GM23338 (cell line): Measurements from ENCODE around the gene SLC6A12. TPM values are rescaled to one million over a fixed set of nuclear protein-coding genes. Genes with fewer than 3 reads are reported as not detected.

Source experiments
- ATAC-seq: fragments of 200-7000 bp; cut with Tn5 transposase; 3 replicates; pipeline ENCODE4 v1.9.1; 2020
- DNase-seq: peaks from one replicate; pipeline ENCODE4 v3.0.0-alpha.2; 2015; ENCODE audit warnings: low spot score
- H2AFZ ChIP-seq: fragments of 200-600 bp; sonication (generic); 2 replicates; pipeline ENCODE4 v1.8.0; 2016; ENCODE audit warnings: antibody characterized with exemption, mild to moderate bottlenecking, moderate library complexity
- H3F3A ChIP-seq: fragments of 200-600 bp; sonication (generic); replicated peaks from 2 replicates; pipeline ENCODE4 v1.8.0; 2017; ENCODE audit warnings: antibody characterized with exemption, mixed run types, low read depth
- H3K27ac ChIP-seq: fragments of 200-600 bp; sonication (generic); 2 replicates; pipeline ENCODE4 v1.6.1; 2016; ENCODE audit warnings: low read depth
- H3K27me3 ChIP-seq: fragments of 200-600 bp; sonication (generic); 2 replicates; pipeline ENCODE4 v1.8.0; 2016; ENCODE audit warnings: mild to moderate bottlenecking, mixed run types, moderate library complexity; ENCODE audit not compliant: insufficient read depth
- H3K36me3 ChIP-seq: fragments of 200-600 bp; sonication (generic); 2 replicates; pipeline ENCODE4 v1.8.0; 2016; ENCODE audit warnings: mild to moderate bottlenecking; ENCODE audit not compliant: insufficient read depth
- H3K4me1 ChIP-seq: fragments of 200-600 bp; sonication (generic); 2 replicates; pipeline ENCODE4 v1.8.0; 2016; ENCODE audit warnings: mild to moderate bottlenecking, moderate library complexity; ENCODE audit not compliant: insufficient read depth
- H3K4me2 ChIP-seq: fragments of 200-600 bp; sonication (generic); 2 replicates; pipeline ENCODE4 v1.7.1; 2017; ENCODE audit warnings: mixed run types
- H3K4me3 ChIP-seq: fragments of 200-600 bp; sonication (generic); 2 replicates; pipeline ENCODE4 v1.6.1; 2016; ENCODE audit warnings: mixed run types
- H3K79me2 ChIP-seq: fragments of 200-600 bp; sonication (generic); replicated peaks from 2 replicates; pipeline ENCODE4 v1.8.0; 2017; ENCODE audit warnings: mild to moderate bottlenecking; ENCODE audit not compliant: insufficient read depth
- H3K9me2 ChIP-seq: fragments of 200-600 bp; sonication (generic); 2 replicates; pipeline ENCODE4 v1.8.0; 2017; ENCODE audit not compliant: insufficient read depth
- H4K20me1 ChIP-seq: fragments of 200-600 bp; sonication (generic); replicated peaks from 2 replicates; pipeline ENCODE4 v1.8.0; 2017; ENCODE audit warnings: mild to moderate bottlenecking; ENCODE audit not compliant: insufficient read depth
- H3K27ac Mint-ChIP-seq: 2 replicates; pipeline ENCODE4 v1.8.0; 2020; ENCODE audit warnings: inconsistent platforms, mild to moderate bottlenecking, moderate library complexity, mixed read lengths
- H3K27me3 Mint-ChIP-seq: 3 replicates; pipeline ENCODE4 v1.8.0; 2022; ENCODE audit warnings: low read depth, mild to moderate bottlenecking, moderate library complexity, mixed read lengths, inconsistent platforms; ENCODE audit not compliant: insufficient read depth, poor library complexity
- H3K36me3 Mint-ChIP-seq: 3 replicates; pipeline ENCODE4 v1.8.0; 2021; ENCODE audit warnings: low read depth, mild to moderate bottlenecking, inconsistent platforms, moderate library complexity, mixed read lengths
- H3K4me1 Mint-ChIP-seq: 3 replicates; pipeline ENCODE4 v1.8.0; 2020; ENCODE audit warnings: mild to moderate bottlenecking, inconsistent platforms, mixed read lengths
- H3K4me3 Mint-ChIP-seq: 3 replicates; pipeline ENCODE4 v1.8.0; 2021; ENCODE audit warnings: moderate library complexity, mild to moderate bottlenecking, inconsistent platforms, mixed read lengths
- H3K9me3 Mint-ChIP-seq: 3 replicates; pipeline ENCODE4 v1.8.0; 2020; ENCODE audit warnings: moderate library complexity, mild to moderate bottlenecking, inconsistent platforms, mixed read lengths
- CREB1 ChIP-seq: fragments of 250-450 bp; sonication (Bioruptor Pico); IDR thresholded peaks from 2 replicates; pipeline ENCODE4 v1.5.0; 2020; ENCODE audit warnings: low read depth, mild to moderate bottlenecking, moderate library complexity
- EZH2 ChIP-seq: fragments of 200-600 bp; sonication (generic); IDR thresholded peaks from one replicate; pipeline ENCODE4 v1.8.0; 2017; ENCODE audit warnings: antibody characterized with exemption, mild to moderate bottlenecking, low read depth; ENCODE audit not compliant: unreplicated experiment
- EZH2phosphoT487 ChIP-seq: fragments of 200-600 bp; sonication (generic); IDR thresholded peaks from one replicate; pipeline ENCODE4 v1.8.1; 2018; ENCODE audit warnings: antibody characterized with exemption; ENCODE audit not compliant: unreplicated experiment
- JUNB ChIP-seq: IDR thresholded peaks from one replicate; pipeline ENCODE4 v1.6.1; 2016; ENCODE audit warnings: antibody characterized with exemption; ENCODE audit not compliant: unreplicated experiment
- POLR2AphosphoS5 ChIP-seq: IDR thresholded peaks from 2 replicates; pipeline ENCODE4 v1.6.1; 2016; ENCODE audit warnings: antibody characterized with exemption, low read depth
- STAT1 ChIP-seq: IDR thresholded peaks from one replicate; pipeline ENCODE4 v1.6.1; 2016; ENCODE audit warnings: antibody characterized with exemption; ENCODE audit not compliant: unreplicated experiment
- ZNF114 ChIP-seq: fragments of 250-450 bp; sonication (Bioruptor Pico); IDR thresholded peaks from 2 replicates; pipeline ENCODE4 v1.5.0; 2020; ENCODE audit warnings: mild to moderate bottlenecking, moderate library complexity
- ZNF331 ChIP-seq: fragments of 250-450 bp; sonication (Bioruptor Pico); IDR thresholded peaks from 2 replicates; pipeline ENCODE4 v1.5.0; 2020; ENCODE audit warnings: low read depth, mild to moderate bottlenecking, moderate library complexity
- polyA plus RNA-seq: library from polyadenylated mRNA; unstranded; fragments of >200 nt; fragmentation: Nextera tagmentation; extraction: Ambion mirVana; gene quantifications from 2 replicates; pipeline ENCODE4 v1.2.1, GENCODE V29; 2016
- total RNA-seq: library from RNA; depleted of rRNA; stranded (reverse); fragments of >200 nt; shearing (Covaris generic); gene quantifications from 2 replicates; pipeline ENCODE4 v1.2.3, GENCODE V29; 2014
- TF ChIP-seq, protein P1 (sequence below), 2 experiments: fragments of 200-600 bp in 1 of 2; sonication (generic) in 1 of 2; conservative IDR thresholded peaks; 2 replicates each; pipeline versions ENCODE4 v1.5.1 to v1.6.1; 2016 to 2017; ENCODE audit warnings: antibody characterized with exemption in 2 of 2, low read depth in 2 of 2, mild to moderate bottlenecking in 2 of 2, moderate library complexity in 1 of 2
- TF ChIP-seq, protein P2 (sequence below): IDR thresholded peaks from 2 replicates; pipeline ENCODE4 v1.6.1; 2016; ENCODE audit warnings: antibody characterized with exemption

SLC6A12 gene
- total and polyA plus RNA-seq, 2 experiments from 2014 or later = 0.56 TPM; not detected in 1

DNA sequence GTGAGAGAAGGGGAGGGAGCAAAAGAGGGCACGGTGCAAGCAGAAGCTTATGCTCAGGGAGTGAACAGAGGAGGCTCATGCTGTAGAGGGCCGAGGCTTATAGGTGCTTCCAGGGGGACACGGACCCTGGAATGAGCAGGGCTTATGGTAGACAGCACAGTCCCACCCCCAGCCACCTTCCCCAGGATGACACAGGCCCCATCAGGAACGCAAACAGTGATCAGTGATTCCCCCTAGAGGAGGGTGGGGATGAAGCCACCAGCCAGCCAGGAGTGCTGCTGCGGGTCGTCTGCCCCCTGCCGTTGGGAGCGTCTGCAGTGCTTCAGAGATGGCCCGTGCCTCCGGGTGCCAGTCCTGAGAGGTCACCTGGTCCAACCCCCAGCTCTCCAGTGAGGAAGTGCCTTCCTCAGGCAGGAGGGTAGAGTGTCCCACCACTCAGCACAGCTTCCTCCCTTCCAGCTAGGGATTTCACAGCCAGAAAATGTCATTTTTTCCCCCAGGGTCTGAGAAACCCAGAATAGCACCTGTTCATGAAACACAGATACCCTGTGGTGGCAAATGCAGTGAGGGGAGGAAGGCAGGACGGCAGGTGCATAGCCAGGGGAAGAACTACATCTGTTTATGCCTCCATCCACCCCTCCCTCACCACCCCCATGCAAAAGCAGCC lies 60.7 kb downstream of the SLC6A12 start:
- H3K27ac Mint-ChIP-seq = no peak overlapping the region
- Histone ChIP-seq H3K36me3 (no peaks in the 10 kb centered on the region), H3K4me3 (no peak overlapping the region; the same call in 1 of the 2 replicates), H4K20me1 (no peaks in the 10 kb centered on the region), H3K4me2 (peak overlapping the region; percentile 45; the same call in 1 of the 2 replicates), H3K9me2 (no peaks in the 10 kb centered on the region), H2AFZ (no peak overlapping the region), H3F3A (no peaks in the 10 kb centered on the region), H3K79me2 (no peaks in the 10 kb centered on the region), H3K4me1 (no peaks in the 10 kb centered on the region; the same call in 1 of the 2 replicates), H3K27me3 (no peaks in the 10 kb centered on the region), H3K27ac (no peak overlapping the region)
- peak overlapping the region; percentile 34; the same call in 2 of the 3 replicates for H3K4me3 Mint-ChIP-seq
- peak; percentile 94 for ATAC-seq
- no peaks in the 10 kb centered on the region for H3K36me3 Mint-ChIP-seq
- peaks cover 5% of the 10 kb centered on the region for H3K27me3 Mint-ChIP-seq
- peak; percentile 90 for DNase-seq
- H3K4me1 Mint-ChIP-seq = peaks cover 41% of the 10 kb centered on the region
- TF ChIP-seq CREB1 (0 out of 2 replicates have a peak, but pooled peaks have one; percentile 17), POLR2AphosphoS5 (no peak)
- TF ChIP-seq, protein P1, sequence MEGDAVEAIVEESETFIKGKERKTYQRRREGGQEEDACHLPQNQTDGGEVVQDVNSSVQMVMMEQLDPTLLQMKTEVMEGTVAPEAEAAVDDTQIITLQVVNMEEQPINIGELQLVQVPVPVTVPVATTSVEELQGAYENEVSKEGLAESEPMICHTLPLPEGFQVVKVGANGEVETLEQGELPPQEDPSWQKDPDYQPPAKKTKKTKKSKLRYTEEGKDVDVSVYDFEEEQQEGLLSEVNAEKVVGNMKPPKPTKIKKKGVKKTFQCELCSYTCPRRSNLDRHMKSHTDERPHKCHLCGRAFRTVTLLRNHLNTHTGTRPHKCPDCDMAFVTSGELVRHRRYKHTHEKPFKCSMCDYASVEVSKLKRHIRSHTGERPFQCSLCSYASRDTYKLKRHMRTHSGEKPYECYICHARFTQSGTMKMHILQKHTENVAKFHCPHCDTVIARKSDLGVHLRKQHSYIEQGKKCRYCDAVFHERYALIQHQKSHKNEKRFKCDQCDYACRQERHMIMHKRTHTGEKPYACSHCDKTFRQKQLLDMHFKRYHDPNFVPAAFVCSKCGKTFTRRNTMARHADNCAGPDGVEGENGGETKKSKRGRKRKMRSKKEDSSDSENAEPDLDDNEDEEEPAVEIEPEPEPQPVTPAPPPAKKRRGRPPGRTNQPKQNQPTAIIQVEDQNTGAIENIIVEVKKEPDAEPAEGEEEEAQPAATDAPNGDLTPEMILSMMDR (conservative IDR thresholded peaks at IDR 0.05; ENCODE audit: low read depth in 2 of 2) = peak; percentile 85 to 98
- no peaks in the 10 kb centered on the region for H3K9me3 Mint-ChIP-seq

DNA sequence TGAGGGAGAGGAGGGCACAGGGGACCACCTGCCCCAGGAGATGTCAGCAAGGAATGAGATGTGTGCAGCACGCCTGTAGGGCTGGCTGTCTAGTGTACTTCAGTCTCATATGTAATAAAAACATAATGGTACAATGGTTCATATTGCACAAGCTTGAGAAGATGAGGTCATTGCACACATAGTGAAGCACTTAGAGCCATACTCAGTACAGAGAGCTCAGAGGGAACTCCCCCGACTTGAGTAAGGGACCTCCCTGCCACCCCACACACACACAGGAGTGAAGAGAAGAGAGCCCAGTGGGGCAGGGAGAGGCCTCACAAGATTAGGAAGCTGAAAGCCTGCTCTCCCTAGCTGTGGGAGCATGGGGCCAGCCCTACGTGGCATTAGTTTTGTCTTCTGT lies 61.5 kb downstream of the SLC6A12 start:
- TF ChIP-seq EZH2 (no peak), ZNF114 (CRISPR knock-in tag) (no peak), EZH2phosphoT487 (no peak)
- no peaks in the 10 kb centered on the region for H3K36me3 Mint-ChIP-seq
- no peak overlapping the region for H3K27ac Mint-ChIP-seq
- DNase-seq = no peak
- no peak overlapping the region for H3K4me2 ChIP-seq
- peaks cover 5% of the 10 kb centered on the region for H3K27me3 Mint-ChIP-seq
- H4K20me1 ChIP-seq = no peaks in the 10 kb centered on the region
- H3K9me3 Mint-ChIP-seq = no peaks in the 10 kb centered on the region
- no peak overlapping the region; the same call in 2 of the 3 replicates for H3K4me3 Mint-ChIP-seq
- ATAC-seq = no peak
- no peaks in the 10 kb centered on the region; the same call in 1 of the 2 replicates for H3K4me1 ChIP-seq
- no peak overlapping the region for H2AFZ ChIP-seq
- no peaks in the 10 kb centered on the region for H3K79me2 ChIP-seq
- H3F3A ChIP-seq = no peaks in the 10 kb centered on the region
- H3K4me1 Mint-ChIP-seq = peaks cover 48% of the 10 kb centered on the region
- no peak overlapping the region for H3K27ac ChIP-seq
- H3K36me3 ChIP-seq = no peaks in the 10 kb centered on the region
- H3K4me3 ChIP-seq = no peak overlapping the region
- H3K9me2 ChIP-seq = no peaks in the 10 kb centered on the region
- no peaks in the 10 kb centered on the region for H3K27me3 ChIP-seq

DNA sequence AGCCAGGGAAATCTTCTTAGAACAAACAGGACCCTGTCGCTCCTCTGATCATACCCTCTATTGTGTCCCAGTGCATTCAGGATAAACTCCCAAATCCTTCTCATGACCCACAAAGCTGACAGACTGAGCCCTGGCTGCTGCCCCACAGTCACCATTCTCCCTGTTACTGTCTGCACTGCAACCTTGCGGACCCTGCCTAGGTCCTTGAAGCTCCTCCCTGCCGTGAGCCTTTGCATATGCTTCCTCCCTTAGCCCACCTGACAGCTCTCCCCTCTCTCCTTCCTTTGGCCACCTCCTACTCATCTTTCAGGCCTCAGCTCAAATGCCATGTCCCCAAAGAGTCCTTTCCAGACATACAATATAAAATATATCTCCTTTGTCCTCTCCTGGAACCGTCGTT lies 62.4 kb downstream of the SLC6A12 start:
- peak; percentile 20 for ATAC-seq
- peaks cover 48% of the 10 kb centered on the region for H3K4me1 Mint-ChIP-seq
- Histone ChIP-seq H3F3A (no peaks in the 10 kb centered on the region), H3K4me2 (no peak overlapping the region), H3K36me3 (no peaks in the 10 kb centered on the region), H2AFZ (no peak overlapping the region), H3K4me3 (no peak overlapping the region), H3K4me1 (no peaks in the 10 kb centered on the region; the same call in 1 of the 2 replicates), H3K27me3 (no peaks in the 10 kb centered on the region), H3K9me2 (no peaks in the 10 kb centered on the region), H3K79me2 (no peaks in the 10 kb centered on the region), H3K27ac (no peak overlapping the region), H4K20me1 (no peaks in the 10 kb centered on the region)
- H3K27me3 Mint-ChIP-seq = peaks cover 5% of the 10 kb centered on the region
- no peak overlapping the region for H3K27ac Mint-ChIP-seq
- H3K36me3 Mint-ChIP-seq = no peaks in the 10 kb centered on the region
- TF ChIP-seq ZNF331 (no peak), STAT1 (no peak), JUNB (no peak), ZNF114 (CRISPR knock-in tag) (no peak), POLR2AphosphoS5 (no peak), EZH2phosphoT487 (no peak), EZH2 (no peak)
- TF ChIP-seq, protein P1 (conservative IDR thresholded peaks at IDR 0.05; ENCODE audit: low read depth in 2 of 2) = no peak
- TF ChIP-seq, protein P2, sequence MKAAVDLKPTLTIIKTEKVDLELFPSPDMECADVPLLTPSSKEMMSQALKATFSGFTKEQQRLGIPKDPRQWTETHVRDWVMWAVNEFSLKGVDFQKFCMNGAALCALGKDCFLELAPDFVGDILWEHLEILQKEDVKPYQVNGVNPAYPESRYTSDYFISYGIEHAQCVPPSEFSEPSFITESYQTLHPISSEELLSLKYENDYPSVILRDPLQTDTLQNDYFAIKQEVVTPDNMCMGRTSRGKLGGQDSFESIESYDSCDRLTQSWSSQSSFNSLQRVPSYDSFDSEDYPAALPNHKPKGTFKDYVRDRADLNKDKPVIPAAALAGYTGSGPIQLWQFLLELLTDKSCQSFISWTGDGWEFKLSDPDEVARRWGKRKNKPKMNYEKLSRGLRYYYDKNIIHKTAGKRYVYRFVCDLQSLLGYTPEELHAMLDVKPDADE = no peak
- H3K4me3 Mint-ChIP-seq = no peak overlapping the region
- no peaks in the 10 kb centered on the region for H3K9me3 Mint-ChIP-seq
- no peak for DNase-seq
